Mucosa of descending colon (tissue), 3 donors: ENCODE measurements around the gene TEAD1. TPM values are rescaled to one million over a fixed set of nuclear protein-coding genes. Genes with fewer than 3 reads are reported as not detected.

Source experiments
- ATAC-seq: fragments of 200-7000 bp; cut with Tn5 transposase; one replicate; pipeline ENCODE4 v1.9.1; 2020; ENCODE audit warnings: mild to moderate bottlenecking, moderate library complexity
- DNase-seq, 3 donors: peaks; one replicate each; pipeline ENCODE4 v3.0.0-alpha.2; 2020
- H3K36me3 ChIP-seq: fragments of 200-600 bp; one replicate; pipeline ENCODE4 v1.8.0; 2021; ENCODE audit warnings: low read depth, mild to moderate bottlenecking
- H3K4me1 ChIP-seq: fragments of 200-600 bp; one replicate; pipeline ENCODE4 v1.8.0; 2021; ENCODE audit warnings: low read depth, mild to moderate bottlenecking
- H3K4me3 ChIP-seq: fragments of 200-600 bp; one replicate; pipeline ENCODE4 v1.8.0; 2021; ENCODE audit warnings: mild to moderate bottlenecking
- H3K9me3 ChIP-seq: fragments of 200-600 bp; one replicate; pipeline ENCODE4 v1.8.0; 2021; ENCODE audit warnings: mild to moderate bottlenecking
- intact Hi-C, 2 donors: fragments of 100-400 bp; cut with DNase I in 1 of 2; cut with micrococcal nuclease in 1 of 2; formaldehyde crosslinking; loops; one replicate each; pipeline versions ENCODE4 v1.11.0 to v1.11.1; 2022; cut with DNase I, micrococcal nuclease
- total RNA-seq, 3 donors: library from RNA; stranded (reverse); fragmentation: NEBNext Ultra II Directional in 2 of 3; extraction: Animal tissue kit (Norgen Biotek cat#: 25700) in 2 of 3; gene quantifications; one replicate each; pipeline versions ENCODE4 v1.2.1 to v1.2.4, GENCODE V29; 2021 to 2023
- TF ChIP-seq, protein P1 (sequence below): fragments of 200-600 bp; IDR thresholded peaks from one replicate; pipeline ENCODE4 v1.8.0; 2022; ENCODE audit warnings: antibody characterized with exemption, mild to moderate bottlenecking
- donor health status: DM: no; HTN: no; CAD: no; lungs with moderate emphysema.
- donor health status: DM: no; HTN: no; CAD: no.
- donor health status: DM: no; HTN: yes; CAD: no.

Gene TEAD1
- total RNA-seq, 3 donors from 2014 or later = 33.2 to 196 (median 41.1) TPM

DNA sequence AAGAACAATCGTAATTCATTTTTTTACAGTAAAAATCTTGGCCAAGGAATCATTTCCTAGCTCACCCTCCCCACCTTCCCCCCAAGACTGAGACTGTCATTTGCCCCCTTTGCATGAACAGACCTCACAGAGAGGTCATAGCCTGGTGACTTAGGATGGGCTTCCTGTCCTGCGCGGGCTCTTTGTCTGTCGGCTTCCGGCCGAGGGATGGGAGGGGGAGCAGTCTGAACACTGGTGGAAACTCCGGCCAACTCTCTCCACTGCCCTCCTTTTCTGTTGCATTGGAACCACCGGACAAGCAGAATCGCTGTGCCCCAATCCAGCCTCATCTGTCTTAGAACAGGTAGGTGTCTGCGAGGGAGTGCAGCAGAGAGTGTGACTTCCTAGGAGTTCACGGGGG is 41.7 kb downstream of the TEAD1 start:
- TF ChIP-seq, protein P1, sequence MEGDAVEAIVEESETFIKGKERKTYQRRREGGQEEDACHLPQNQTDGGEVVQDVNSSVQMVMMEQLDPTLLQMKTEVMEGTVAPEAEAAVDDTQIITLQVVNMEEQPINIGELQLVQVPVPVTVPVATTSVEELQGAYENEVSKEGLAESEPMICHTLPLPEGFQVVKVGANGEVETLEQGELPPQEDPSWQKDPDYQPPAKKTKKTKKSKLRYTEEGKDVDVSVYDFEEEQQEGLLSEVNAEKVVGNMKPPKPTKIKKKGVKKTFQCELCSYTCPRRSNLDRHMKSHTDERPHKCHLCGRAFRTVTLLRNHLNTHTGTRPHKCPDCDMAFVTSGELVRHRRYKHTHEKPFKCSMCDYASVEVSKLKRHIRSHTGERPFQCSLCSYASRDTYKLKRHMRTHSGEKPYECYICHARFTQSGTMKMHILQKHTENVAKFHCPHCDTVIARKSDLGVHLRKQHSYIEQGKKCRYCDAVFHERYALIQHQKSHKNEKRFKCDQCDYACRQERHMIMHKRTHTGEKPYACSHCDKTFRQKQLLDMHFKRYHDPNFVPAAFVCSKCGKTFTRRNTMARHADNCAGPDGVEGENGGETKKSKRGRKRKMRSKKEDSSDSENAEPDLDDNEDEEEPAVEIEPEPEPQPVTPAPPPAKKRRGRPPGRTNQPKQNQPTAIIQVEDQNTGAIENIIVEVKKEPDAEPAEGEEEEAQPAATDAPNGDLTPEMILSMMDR = no peak
- intact Hi-C loops = no loop called here
- ATAC-seq (no peak), DNase-seq (no peak)
- H3K4me3 ChIP-seq = no peak overlapping the region
- no peaks in the 10 kb centered on the region for H3K36me3 ChIP-seq
- no peaks in the 10 kb centered on the region for H3K9me3 ChIP-seq
- H3K4me1 ChIP-seq = no peaks in the 10 kb centered on the region

DNA sequence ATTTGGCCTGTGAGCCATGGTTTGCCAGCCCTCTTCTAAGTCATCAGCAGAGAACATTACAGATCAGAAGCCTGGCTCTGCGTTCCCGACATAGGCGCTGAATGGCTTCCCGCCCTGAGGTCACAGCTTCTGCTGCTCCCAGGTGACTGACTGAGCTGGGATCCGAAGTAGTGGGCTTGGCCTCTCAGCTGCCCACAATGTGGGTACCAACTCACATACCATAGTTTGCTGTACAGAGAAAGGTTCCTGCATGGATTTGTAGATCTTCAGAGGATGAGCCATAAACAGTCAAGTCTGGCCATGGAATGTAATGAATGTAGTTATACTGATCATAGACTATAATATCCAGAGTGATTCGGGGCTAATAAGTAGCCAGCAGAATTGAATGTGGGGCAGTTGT is 42.6 kb downstream of the TEAD1 start:
- intact Hi-C loops = no loop called here
- Histone ChIP-seq H3K36me3 (no peaks in the 10 kb centered on the region), H3K4me1 (no peaks in the 10 kb centered on the region), H3K4me3 (no peak overlapping the region), H3K9me3 (no peaks in the 10 kb centered on the region)
- ATAC-seq = no peak
- TF ChIP-seq, protein P1 = no peak
- no peak for DNase-seq

DNA sequence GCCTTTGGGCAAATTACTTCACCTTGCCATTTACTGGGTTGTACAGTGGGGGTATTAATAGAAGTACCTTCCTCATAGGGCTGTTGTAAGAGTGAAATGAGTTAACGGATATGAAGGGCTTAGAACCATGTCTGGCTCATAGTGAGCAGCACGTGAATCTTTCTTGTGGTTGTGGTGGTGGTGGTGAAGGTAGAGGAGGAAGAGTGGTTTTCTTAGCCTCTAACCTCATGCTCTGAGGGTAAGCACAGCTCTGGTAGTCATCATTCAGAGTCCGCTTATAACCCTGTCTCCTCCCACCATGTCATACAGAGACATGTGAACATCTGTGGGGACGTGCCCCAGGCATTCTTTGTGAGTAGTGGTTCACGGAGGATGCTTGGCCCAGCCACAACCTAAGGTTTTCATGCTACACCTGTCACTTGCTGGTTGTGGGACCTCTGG is 43.6 kb downstream of the TEAD1 start:
- intact Hi-C loops = no loop called here
- no peak for ATAC-seq

DNA sequence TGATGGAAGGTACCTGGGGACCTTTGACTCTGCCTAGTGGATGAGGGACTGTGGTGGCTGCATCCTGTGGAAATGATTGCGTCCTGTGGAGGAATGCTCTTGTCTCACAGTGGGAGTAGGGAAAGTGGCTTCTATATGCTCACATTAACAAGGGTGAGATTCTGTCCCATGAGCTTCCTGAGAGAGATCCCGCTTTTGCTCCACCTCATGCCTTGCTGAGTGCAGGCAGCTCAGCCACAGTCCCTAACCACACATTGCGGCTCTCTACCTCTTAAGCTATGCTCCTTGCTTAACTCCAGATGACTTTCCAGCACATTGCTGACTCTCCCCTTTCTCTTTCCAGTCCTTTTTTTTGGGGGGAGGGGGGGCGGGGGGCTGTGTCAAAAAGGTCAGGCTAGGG is 45.0 kb downstream of the TEAD1 start:
- H3K9me3 ChIP-seq = no peaks in the 10 kb centered on the region
- intact Hi-C loops = no loop called here
- no peak overlapping the region for H3K4me3 ChIP-seq
- ATAC-seq = no peak
- TF ChIP-seq, protein P1 = no peak
- DNase-seq = no peak
- H3K36me3 ChIP-seq = no peaks in the 10 kb centered on the region
- H3K4me1 ChIP-seq = peaks cover 17% of the 10 kb centered on the region

More for the DNA sequence above, 43.6 kb downstream of the TEAD1 start:
- Histone ChIP-seq H3K4me1 (peaks cover 4% of the 10 kb centered on the region), H3K4me3 (no peak overlapping the region), H3K9me3 (no peaks in the 10 kb centered on the region), H3K36me3 (no peaks in the 10 kb centered on the region)
- TF ChIP-seq, protein P1 = no peak
- no peak for DNase-seq

DNA sequence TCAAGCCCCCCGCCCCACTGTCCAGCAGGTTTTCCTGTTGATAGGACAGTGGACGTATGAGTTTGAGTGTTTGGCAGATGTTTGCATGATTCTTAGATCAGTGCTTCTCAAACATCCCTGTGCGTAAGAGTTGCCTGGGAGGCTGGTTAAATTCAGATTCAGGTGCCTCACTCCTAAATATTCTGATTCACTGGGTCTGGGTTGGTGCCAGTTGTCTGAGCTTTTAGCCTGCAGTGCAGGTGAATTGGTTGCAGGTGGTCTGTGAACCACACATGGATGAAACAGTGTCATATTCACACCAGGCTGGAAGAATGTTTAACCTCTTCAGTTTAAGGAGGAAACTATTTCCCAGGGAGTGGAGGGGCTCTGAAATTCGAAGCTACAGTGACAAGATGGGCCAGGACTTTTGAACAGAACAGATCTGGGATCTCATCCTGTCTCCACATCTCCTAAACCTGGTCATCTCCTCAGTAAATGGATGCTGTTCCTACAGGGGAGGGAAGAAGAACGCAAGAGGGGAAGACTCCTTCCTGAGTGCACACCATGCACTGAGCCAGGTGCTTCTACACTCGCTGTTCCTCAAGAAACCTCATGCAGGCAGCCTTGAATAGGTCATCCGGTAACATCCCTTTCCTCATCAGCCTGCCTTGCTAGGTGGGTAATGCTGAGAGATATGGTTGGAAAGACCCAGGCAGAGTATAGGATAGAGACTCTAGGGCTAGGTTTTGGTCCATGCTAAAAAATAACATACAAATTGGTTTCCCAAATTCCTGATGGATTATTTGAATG is 47.8 kb downstream of the TEAD1 start:
- Histone ChIP-seq H3K4me3 (no peak overlapping the region), H3K4me1 (peaks cover 27% of the 10 kb centered on the region), H3K9me3 (no peaks in the 10 kb centered on the region), H3K36me3 (no peaks in the 10 kb centered on the region)
- intact Hi-C loops = no loop called here
- ATAC-seq (no peak), DNase-seq (no peak)
- TF ChIP-seq, protein P1 = no peak
